Measurements from ENCODE around the gene RBM39. TPM values are rescaled to one million over a fixed set of nuclear protein-coding genes. Genes with fewer than 3 reads are reported as not detected.

The RBM39 gene
- total and polyA plus RNA-seq, 2 experiments from 2014 or later, result 247 to 270 TPM

GRCh38 chr20:35721621-35722020, 20.4 kb downstream of the RBM39 start:
- H3K79me2 ChIP-seq (ENCODE audit: insufficient read depth), result peaks cover 100% of the 10 kb centered on the region
- H3K27me3 ChIP-seq (replicated peaks; ENCODE audit: insufficient read depth), result no peaks in the 10 kb centered on the region
- no peak overlapping the region for H3K4me3 ChIP-seq
- in situ Hi-C loops (cut with MboI), result no loop called here
- WGBS, 2 experiments (ENCODE audit: low coverage in 1 of 2, low lambda C conversion rate in 2 of 2, missing lambda C conversion rate in 2 of 2), result 88 to 92% methylated on average over 3 of the region's 3 CpGs
- no peak overlapping the region for H3K4me2 ChIP-seq (ENCODE audit: unreplicated experiment)
- DNase-seq, result no peak
- H3F3A ChIP-seq (ENCODE audit: insufficient read depth), result peaks cover 91% of the 10 kb centered on the region
- no peaks in the 10 kb centered on the region for H3K9me2 ChIP-seq (ENCODE audit: insufficient read depth)
- H3K4me1 ChIP-seq (ENCODE audit: insufficient read depth), result peaks cover 19% of the 10 kb centered on the region
- peak overlapping the region; percentile 21 for H3K27ac ChIP-seq
- H4K20me1 ChIP-seq (ENCODE audit: insufficient read depth), result peaks cover 18% of the 10 kb centered on the region; the same call in 1 of the 2 replicates
- no peak overlapping the region for H3K9ac ChIP-seq
- H2AFZ ChIP-seq, result no peak overlapping the region
- no peaks in the 10 kb centered on the region for H3K9me3 ChIP-seq (ENCODE audit: low read depth)
- TF ChIP-seq EZH2 (IDR thresholded peaks at IDR 0.05; ENCODE audit: insufficient read depth, poor library complexity, severe bottlenecking) (no peak), EZH2phosphoT487 (IDR thresholded peaks at IDR 0.05; ENCODE audit: insufficient read depth, low read depth) (no peak)
- H3K36me3 ChIP-seq (ENCODE audit: low read depth), result peaks cover 96% of the 10 kb centered on the region

GRCh38 chr20:35721219-35721618, 20.8 kb downstream of the RBM39 start:
- Histone ChIP-seq H3K9me3 (ENCODE audit: low read depth) (no peaks in the 10 kb centered on the region), H3K36me3 (ENCODE audit: low read depth) (peaks cover 96% of the 10 kb centered on the region), H2AFZ (no peak overlapping the region), H3K79me2 (ENCODE audit: insufficient read depth) (peaks cover 100% of the 10 kb centered on the region), H3K27ac (peak overlapping the region; percentile 21), H3K4me2 (ENCODE audit: unreplicated experiment) (no peak overlapping the region), H3K27me3 (replicated peaks; ENCODE audit: insufficient read depth) (no peaks in the 10 kb centered on the region), H3K9me2 (ENCODE audit: insufficient read depth) (no peaks in the 10 kb centered on the region), H3K9ac (no peak overlapping the region), H3K4me1 (ENCODE audit: insufficient read depth) (peaks cover 19% of the 10 kb centered on the region), H3K4me3 (no peak overlapping the region), H4K20me1 (ENCODE audit: insufficient read depth) (peaks cover 18% of the 10 kb centered on the region; the same call in 1 of the 2 replicates), H3F3A (ENCODE audit: insufficient read depth) (peaks cover 91% of the 10 kb centered on the region)
- WGBS, 2 experiments (ENCODE audit: low coverage in 1 of 2, low lambda C conversion rate in 2 of 2, missing lambda C conversion rate in 2 of 2), result 89 to 90% methylated on average over 3 of the region's 3 CpGs
- DNase-seq, result no peak
- in situ Hi-C loops (cut with MboI), result no loop called here
- TF ChIP-seq EZH2 (IDR thresholded peaks at IDR 0.05; ENCODE audit: insufficient read depth, poor library complexity, severe bottlenecking) (no peak), EZH2phosphoT487 (IDR thresholded peaks at IDR 0.05; ENCODE audit: insufficient read depth, low read depth) (no peak)

- Histone ChIP-seq H3K79me2 (ENCODE audit: insufficient read depth) (peaks cover 100% of the 10 kb centered on the region), H3K4me2 (ENCODE audit: unreplicated experiment) (no peak overlapping the region), H2AFZ (no peak overlapping the region), H4K20me1 (ENCODE audit: insufficient read depth) (peaks cover 18% of the 10 kb centered on the region; the same call in 1 of the 2 replicates), H3K36me3 (ENCODE audit: low read depth) (peaks cover 96% of the 10 kb centered on the region), H3K9me2 (ENCODE audit: insufficient read depth) (no peaks in the 10 kb centered on the region), H3K27ac (peak overlapping the region; percentile 55), H3K9ac (peak overlapping the region; percentile 34), H3K27me3 (replicated peaks; ENCODE audit: insufficient read depth) (no peaks in the 10 kb centered on the region), H3F3A (ENCODE audit: insufficient read depth) (peaks cover 89% of the 10 kb centered on the region), H3K4me3 (no peak overlapping the region), H3K9me3 (ENCODE audit: low read depth) (no peaks in the 10 kb centered on the region), H3K4me1 (ENCODE audit: insufficient read depth) (peaks cover 19% of the 10 kb centered on the region)
- in situ Hi-C loops (cut with MboI), result no loop called here
- no peak for TF ChIP-seq EZH2 (IDR thresholded peaks at IDR 0.05; ENCODE audit: insufficient read depth, poor library complexity, severe bottlenecking)
- TF ChIP-seq EZH2phosphoT487 (IDR thresholded peaks at IDR 0.05; ENCODE audit: insufficient read depth, low read depth), result no peak
- DNase-seq, result no peak
- 86 to 88% methylated on average over 13 of the region's 13 CpGs for WGBS, 2 experiments (ENCODE audit: low coverage in 1 of 2, low lambda C conversion rate in 2 of 2, missing lambda C conversion rate in 2 of 2)
Observed at GRCh38 chr20:35720165-35721123, 21.6 kb downstream of the RBM39 start.

GRCh38 chr20:35719717-35720116, 22.3 kb downstream of the RBM39 start:
- WGBS, 2 experiments (ENCODE audit: low coverage in 1 of 2, low lambda C conversion rate in 2 of 2, missing lambda C conversion rate in 2 of 2), result 48 to 51% methylated on average over 8 of the region's 8 CpGs
- H3K27ac ChIP-seq, result peak overlapping the region; percentile 55
- peaks cover 100% of the 10 kb centered on the region for H3K79me2 ChIP-seq (ENCODE audit: insufficient read depth)
- TF ChIP-seq EZH2phosphoT487 (IDR thresholded peaks at IDR 0.05; ENCODE audit: insufficient read depth, low read depth) (no peak), EZH2 (IDR thresholded peaks at IDR 0.05; ENCODE audit: insufficient read depth, poor library complexity, severe bottlenecking) (no peak)
- no peaks in the 10 kb centered on the region for H3K9me3 ChIP-seq (ENCODE audit: low read depth)
- peaks cover 19% of the 10 kb centered on the region for H3K4me1 ChIP-seq (ENCODE audit: insufficient read depth)
- H3K9ac ChIP-seq, result peak overlapping the region; percentile 34
- H3K27me3 ChIP-seq (replicated peaks; ENCODE audit: insufficient read depth), result no peaks in the 10 kb centered on the region
- H2AFZ ChIP-seq, result no peak overlapping the region
- no peak for DNase-seq
- H4K20me1 ChIP-seq (ENCODE audit: insufficient read depth), result peaks cover 18% of the 10 kb centered on the region; the same call in 1 of the 2 replicates
- H3K36me3 ChIP-seq (ENCODE audit: low read depth), result peaks cover 96% of the 10 kb centered on the region
- peak overlapping the region; percentile 6 for H3K4me2 ChIP-seq (ENCODE audit: unreplicated experiment)
- peaks cover 91% of the 10 kb centered on the region for H3F3A ChIP-seq (ENCODE audit: insufficient read depth)
- no peaks in the 10 kb centered on the region for H3K9me2 ChIP-seq (ENCODE audit: insufficient read depth)
- no peak overlapping the region for H3K4me3 ChIP-seq
- in situ Hi-C loops (cut with MboI), result no loop called here
